A549 (cell line): ENCODE measurements around the gene SNTA1.

Source experiments
- BHLHE40 ChIP-seq: IDR thresholded peaks from 2 replicates; pipeline ENCODE4 v1.6.1; 2012; ENCODE audit warnings: low read depth, low read length, inconsistent platforms
- CBX2 ChIP-seq: fragments of 200-600 bp; sonication (generic); IDR thresholded peaks from 2 replicates; pipeline ENCODE4 v1.6.1; 2016; ENCODE audit warnings: low read depth, mild to moderate bottlenecking, borderline replicate concordance
- EP300 ChIP-seq, 2 experiments: fragments of >200 bp; sonication (Bioruptor Twin); formaldehyde crosslinking; IDR thresholded peaks; 2 replicates in 1 of 2; 3 replicates in 1 of 2; pipeline ENCODE4 v1.6.1; 2016 to 2017
- MAZ ChIP-seq: fragments of 150-350 bp; IDR thresholded peaks from 2 replicates; pipeline ENCODE4 v1.6.1; 2014; ENCODE audit warnings: antibody characterized with exemption, low read depth, low read length, borderline replicate concordance
- PBX3 ChIP-seq: IDR thresholded peaks from 2 replicates; pipeline ENCODE4 v1.6.1; 2012
- POLR2A ChIP-seq: IDR thresholded peaks from 2 replicates; pipeline ENCODE4 v1.6.1; 2012; ENCODE audit warnings: mild to moderate bottlenecking, low read length
- POLR2AphosphoS2 ChIP-seq: conservative IDR thresholded peaks from 2 replicates; pipeline ENCODE4 v1.6.1; 2012; ENCODE audit warnings: low read length, improper control_type of control experiment, inconsistent platforms
- RAD21 ChIP-seq, 2 experiments: fragments of >200 bp in 1 of 2; sonication (Bioruptor Twin) in 1 of 2; formaldehyde crosslinking in 1 of 2; IDR thresholded peaks in 1 of 2; conservative IDR thresholded peaks in 1 of 2; 2 replicates in 1 of 2; 3 replicates in 1 of 2; pipeline ENCODE4 v1.6.1; 2012 to 2018; ENCODE audit warnings: inconsistent platforms in 1 of 2
- REST ChIP-seq: fragments of 200-600 bp; sonication (generic); IDR thresholded peaks from 2 replicates; pipeline ENCODE4 v1.6.1; 2016; ENCODE audit warnings: antibody characterized with exemption, mild to moderate bottlenecking, moderate library complexity
- TF ChIP-seq, protein P1 (sequence below): fragments of >200 bp; sonication (Bioruptor Twin); formaldehyde crosslinking; IDR thresholded peaks from 3 replicates; pipeline ENCODE4 v1.5.1; 2016

- TF ChIP-seq POLR2A (no peak), MAZ (no peak), EP300 (IDR thresholded peaks at IDR 0.05) (no peak), BHLHE40 (no peak), REST (no peak), PBX3 (no peak), CBX2 (no peak), POLR2AphosphoS2 (no peak), RAD21 (conservative IDR thresholded peaks at IDR 0.05 in 1 of 2, IDR thresholded peaks at IDR 0.05 in 1 of 2) (no peak)
- TF ChIP-seq, protein P1, sequence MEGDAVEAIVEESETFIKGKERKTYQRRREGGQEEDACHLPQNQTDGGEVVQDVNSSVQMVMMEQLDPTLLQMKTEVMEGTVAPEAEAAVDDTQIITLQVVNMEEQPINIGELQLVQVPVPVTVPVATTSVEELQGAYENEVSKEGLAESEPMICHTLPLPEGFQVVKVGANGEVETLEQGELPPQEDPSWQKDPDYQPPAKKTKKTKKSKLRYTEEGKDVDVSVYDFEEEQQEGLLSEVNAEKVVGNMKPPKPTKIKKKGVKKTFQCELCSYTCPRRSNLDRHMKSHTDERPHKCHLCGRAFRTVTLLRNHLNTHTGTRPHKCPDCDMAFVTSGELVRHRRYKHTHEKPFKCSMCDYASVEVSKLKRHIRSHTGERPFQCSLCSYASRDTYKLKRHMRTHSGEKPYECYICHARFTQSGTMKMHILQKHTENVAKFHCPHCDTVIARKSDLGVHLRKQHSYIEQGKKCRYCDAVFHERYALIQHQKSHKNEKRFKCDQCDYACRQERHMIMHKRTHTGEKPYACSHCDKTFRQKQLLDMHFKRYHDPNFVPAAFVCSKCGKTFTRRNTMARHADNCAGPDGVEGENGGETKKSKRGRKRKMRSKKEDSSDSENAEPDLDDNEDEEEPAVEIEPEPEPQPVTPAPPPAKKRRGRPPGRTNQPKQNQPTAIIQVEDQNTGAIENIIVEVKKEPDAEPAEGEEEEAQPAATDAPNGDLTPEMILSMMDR: no peak
These were observed 22.1 kb upstream of the SNTA1 start for GRCh38 chr20:33465481-33466302.
